ENCODE results near the gene CASKIN2. TPM values are rescaled to one million over a fixed set of nuclear protein-coding genes. Genes with fewer than 3 reads are reported as not detected.
A peak's percentile ranks its signal among the peaks of the same experiment; 100 is the strongest.
"Not testable (repeated sequence)": the region's sequence is repeated elsewhere in the genome, so short reads cannot be mapped to it uniquely, and the experiment has no call there.

CASKIN2 gene
- total RNA-seq, 6 experiments from 2014 or later = 9.0 to 26.0 (median 12.0) TPM

DNA sequence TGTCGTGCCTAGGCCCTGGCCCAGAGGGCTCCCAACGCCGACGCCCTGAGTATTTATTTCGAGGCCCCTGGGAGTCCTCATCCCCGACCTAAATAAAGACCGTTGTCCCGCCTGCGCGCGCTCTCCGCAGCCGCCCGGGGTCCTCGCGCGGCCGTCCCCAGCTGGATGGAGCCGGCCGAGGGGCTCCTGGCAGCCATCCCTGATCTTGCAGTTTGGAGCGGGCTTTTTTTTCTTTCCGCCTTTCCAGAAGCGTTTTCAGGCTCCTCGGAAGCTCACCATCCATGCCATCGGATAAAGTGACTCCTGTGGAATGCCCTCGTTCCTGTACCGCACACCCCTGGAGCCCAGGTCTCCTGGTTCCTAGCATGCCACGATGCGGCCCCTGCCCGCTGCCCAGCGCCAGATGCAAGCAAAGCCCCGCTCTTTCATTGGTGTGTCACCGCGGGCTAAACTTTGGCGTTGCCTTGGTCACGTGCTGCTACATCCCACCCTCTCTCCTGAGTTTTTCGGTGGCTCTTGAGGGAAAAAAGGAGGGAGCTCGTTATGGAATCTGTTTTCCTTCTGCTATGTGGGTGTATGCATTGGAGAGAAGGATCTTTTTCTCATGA is 58.2 kb downstream of the CASKIN2 start:
- H3K27me3 ChIP-seq = no peaks in the 10 kb centered on the region
- DNase-seq (peak in 1 of 3 donors; percentile 42), ATAC-seq (peak; percentile 4 to 35 (median 6))
- intact Hi-C loops (cut with DNase I) = no loop called here
- TF ChIP-seq POLR2A (IDR thresholded peaks at IDR 0.05) = no peak
- no peak for TF ChIP-seq CTCF (IDR thresholded peaks at IDR 0.05)
- H3K36me3 ChIP-seq = no peaks in the 10 kb centered on the region
- 4% methylated on average over 15 of the region's 38 CpGs for WGBS (ENCODE audit: insufficient coverage, low coverage, low lambda C conversion rate, missing lambda C conversion rate)
- H3K9me3 ChIP-seq = no peaks in the 10 kb centered on the region
- H3K27ac ChIP-seq = peak overlapping the region; percentile 59 to 77 (median 77)
- H3K4me1 ChIP-seq = peaks cover 0 to 21% (median 0%) of the 10 kb centered on the region in 4 donors
- H3K4me3 ChIP-seq = peak overlapping the region; percentile 76 to 97 (median 80)

- peaks cover 0 to 21% (median 0%) of the 10 kb centered on the region in 4 donors for H3K4me1 ChIP-seq
- H3K4me3 ChIP-seq = peak within 1 kb of the TSS; percentile 76 to 97 (median 80)
- peak; percentile 95 to 99 (median 98) for ATAC-seq
- no peaks in the 10 kb centered on the region for H3K36me3 ChIP-seq
- no peaks in the 10 kb centered on the region for H3K9me3 ChIP-seq
- TF ChIP-seq POLR2A (IDR thresholded peaks at IDR 0.05) (peak; percentile 66), CTCF (IDR thresholded peaks at IDR 0.05) (no peak)
- 0% methylated on average over 8 of the region's 33 CpGs for WGBS (ENCODE audit: insufficient coverage, low coverage, low lambda C conversion rate, missing lambda C conversion rate)
- intact Hi-C loops (cut with DNase I) = no loop called here
- peak within 1 kb of the TSS; percentile 59 to 85 (median 79) for H3K27ac ChIP-seq
- H3K27me3 ChIP-seq = no peaks in the 10 kb centered on the region
- peak; percentile 93 to 96 (median 95) for DNase-seq
Observed at GRCh38 chr17:75456417-75457046, 58.8 kb downstream of the CASKIN2 start, which contains the start of gene TMEM94. TSS of gene TMEM94 (plus strand) at chr17:75456635. CDS start at chr17:75471906, 15,271 bp downstream.

- ATAC-seq (peak; percentile 11 to 52 (median 30)), DNase-seq (no peak)
- WGBS (ENCODE audit: insufficient coverage, low coverage, low lambda C conversion rate, missing lambda C conversion rate) = 2% methylated on average over 13 of the region's 13 CpGs
- Histone ChIP-seq H3K4me1 (peaks cover 0 to 21% (median 0%) of the 10 kb centered on the region in 4 donors), H3K36me3 (no peaks in the 10 kb centered on the region), H3K27me3 (no peaks in the 10 kb centered on the region), H3K4me3 (peak overlapping the region; percentile 76 to 97 (median 80)), H3K27ac (peak overlapping the region; percentile 59 to 85 (median 79)), H3K9me3 (no peaks in the 10 kb centered on the region)
- intact Hi-C loops (cut with DNase I) = no loop called here
- TF ChIP-seq POLR2A (IDR thresholded peaks at IDR 0.05) (no peak), CTCF (IDR thresholded peaks at IDR 0.05) (no peak)
Observed at GRCh38 chr17:75456039-75456416, 59.3 kb downstream of the CASKIN2 start.

DNA sequence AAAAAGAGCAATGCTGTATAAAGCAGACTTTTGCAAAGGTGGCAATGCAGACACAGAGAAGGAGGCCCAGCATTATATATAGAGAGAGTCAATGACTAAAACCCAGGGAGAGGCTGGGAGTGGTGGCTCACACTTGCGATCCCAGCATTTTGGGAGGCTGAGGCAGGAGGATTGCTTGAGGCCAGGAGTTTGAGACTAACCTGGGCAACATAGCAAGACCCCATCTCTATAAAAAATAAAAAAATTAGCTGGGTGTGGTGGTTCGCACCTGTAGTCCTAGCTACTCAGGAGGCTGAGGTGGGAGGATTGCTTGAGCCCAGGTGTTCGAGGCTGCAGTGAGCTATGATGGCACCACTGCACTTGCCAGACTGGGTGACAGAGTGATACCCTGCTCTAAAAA is 60.7 kb downstream of the CASKIN2 start:
- H3K27ac ChIP-seq; H3K27me3 ChIP-seq; H3K9me3 ChIP-seq; DNase-seq; intact Hi-C loops (cut with DNase I); ATAC-seq; H3K36me3 ChIP-seq; H3K4me3 ChIP-seq: not testable (repeated sequence)
- WGBS (ENCODE audit: insufficient coverage, low coverage, low lambda C conversion rate, missing lambda C conversion rate) = 91% methylated on average over 1 of the region's 3 CpGs
- peaks cover 0 to 19% (median 0%) of the 10 kb centered on the region in 4 donors for H3K4me1 ChIP-seq

GRCh38 chr17:75454193-75454592 is 61.1 kb downstream of the CASKIN2 start:
- H3K27ac ChIP-seq = no peak overlapping the region
- DNase-seq (no peak), ATAC-seq (no peak)
- no peaks in the 10 kb centered on the region for H3K27me3 ChIP-seq
- intact Hi-C loops (cut with DNase I) = no loop called here
- no peak overlapping the region for H3K4me3 ChIP-seq
- no peaks in the 10 kb centered on the region for H3K9me3 ChIP-seq
- no peaks in the 10 kb centered on the region for H3K36me3 ChIP-seq
- peaks cover 0 to 15% (median 0%) of the 10 kb centered on the region in 4 donors for H3K4me1 ChIP-seq
- no peak for TF ChIP-seq POLR2A (IDR thresholded peaks at IDR 0.05)
